Activated CD8-positive, alpha-beta T cell treated with anti-CD3 and anti-CD28 coated beads, Interleukin-2, amount 10 ng/mL, durations not matched to agents 7 days and 5 days (primary cell): ENCODE measurements around the gene IP6K2. TPM values are rescaled to one million over a fixed set of nuclear protein-coding genes. Genes with fewer than 3 reads are reported as not detected.
A peak's percentile ranks its signal among the peaks of the same experiment; 100 is the strongest.

Source experiments
- ATAC-seq: fragments of 150-1000 bp; cut with Tn5 transposase; one replicate; pipeline ENCODE4 v1.10.0; 2021; ENCODE audit warnings: moderate library complexity
- CTCF ChIA-PET: fragments of 350-600 bp; sonication (Branson Sonifier 250); formaldehyde crosslinking; loops from one replicate; lab custom pipeline; 2021; ENCODE audit warnings: antibody characterized with exemption; lab: Charles Lee
- POLR2A ChIA-PET: fragments of 350-600 bp; sonication (Branson Sonifier 250); formaldehyde crosslinking; loops from one replicate; lab custom pipeline; 2021; ENCODE audit warnings: antibody characterized with exemption; lab: Charles Lee
- DNase-seq: peaks from one replicate; pipeline ENCODE4 v3.0.0-alpha.2; 2020
- H3K27ac Mint-ChIP-seq: one replicate; pipeline ENCODE4 v1.8.0; 2021; ENCODE audit warnings: mild to moderate bottlenecking, mixed read lengths
- H3K27me3 Mint-ChIP-seq: one replicate; pipeline ENCODE4 v1.8.0; 2021; ENCODE audit warnings: low read depth, mixed read lengths
- H3K36me3 Mint-ChIP-seq: one replicate; pipeline ENCODE4 v1.8.0; 2021; ENCODE audit warnings: low read depth, mixed read lengths
- H3K4me1 Mint-ChIP-seq: one replicate; pipeline ENCODE4 v1.8.0; 2021; ENCODE audit warnings: low read depth, mixed read lengths
- H3K4me3 Mint-ChIP-seq: one replicate; pipeline ENCODE4 v1.8.0; 2021; ENCODE audit warnings: mild to moderate bottlenecking, mixed read lengths
- H3K9me3 Mint-ChIP-seq: one replicate; pipeline ENCODE4 v1.8.0; 2022; ENCODE audit warnings: mixed read lengths; ENCODE audit not compliant: insufficient read depth
- total RNA-seq, 2 experiments: library from RNA; stranded (reverse); gene quantifications; one replicate each; pipeline ENCODE4 v1.2.3, GENCODE V29; 2021

The IP6K2 gene
- total RNA-seq, 2 experiments from 2014 or later = 49.6 to 50.4 TPM

DNA sequence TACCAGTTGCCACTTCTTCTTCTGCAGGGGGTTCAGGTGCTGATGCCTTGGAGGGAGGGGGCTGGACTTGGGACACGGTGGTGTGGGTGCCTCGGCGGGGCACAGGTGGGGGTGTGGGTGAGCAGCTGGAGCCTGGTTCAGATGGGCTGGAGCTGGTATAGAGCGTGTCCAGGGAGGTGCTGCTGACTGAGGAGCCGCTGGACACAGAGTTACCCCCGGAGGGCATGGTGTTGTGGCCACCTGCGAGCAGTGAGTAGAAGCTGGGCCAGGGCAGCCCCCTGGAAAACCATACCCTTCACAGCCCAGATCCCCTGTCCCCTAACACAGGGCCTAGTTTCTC, 35.5 kb downstream of the IP6K2 start:
- Mint-ChIP-seq H3K27ac (no peak overlapping the region), H3K36me3 (peaks cover 49% of the 10 kb centered on the region), H3K27me3 (no peaks in the 10 kb centered on the region), H3K4me1 (peaks cover 46% of the 10 kb centered on the region), H3K4me3 (no peak overlapping the region), H3K9me3 (no peaks in the 10 kb centered on the region)
- DNase-seq (no peak), ATAC-seq (no peak)
- CTCF ChIA-PET = no interaction called here
- POLR2A ChIA-PET = no interaction called here

GRCh38 chr3:48680811-48681540, 36.0 kb downstream of the IP6K2 start:
- DNase-seq (no peak), ATAC-seq (no peak)
- peaks cover 51% of the 10 kb centered on the region for H3K36me3 Mint-ChIP-seq
- no peaks in the 10 kb centered on the region for H3K9me3 Mint-ChIP-seq
- ChIA-PET CTCF (no interaction called here), POLR2A (interaction anchor here (0.6 kb wide), 1 partner anchor 78 kb away, joined by 3 read pairs; no protein-coding TSS in a partner anchor)
- peaks cover 41% of the 10 kb centered on the region for H3K4me1 Mint-ChIP-seq
- no peaks in the 10 kb centered on the region for H3K27me3 Mint-ChIP-seq
- H3K27ac Mint-ChIP-seq = peak overlapping the region; percentile 79
- no peak overlapping the region for H3K4me3 Mint-ChIP-seq

- H3K4me1 Mint-ChIP-seq = peaks cover 37% of the 10 kb centered on the region
- ChIA-PET POLR2A (no interaction called here), CTCF (no interaction called here)
- no peak for DNase-seq
- ATAC-seq = no peak
- peak overlapping the region; percentile 10 for H3K27ac Mint-ChIP-seq
- no peak overlapping the region for H3K4me3 Mint-ChIP-seq
- no peaks in the 10 kb centered on the region for H3K9me3 Mint-ChIP-seq
- no peaks in the 10 kb centered on the region for H3K27me3 Mint-ChIP-seq
- peaks cover 56% of the 10 kb centered on the region for H3K36me3 Mint-ChIP-seq
These were observed 37.3 kb downstream of the IP6K2 start for GRCh38 chr3:48679411-48680391.

DNA sequence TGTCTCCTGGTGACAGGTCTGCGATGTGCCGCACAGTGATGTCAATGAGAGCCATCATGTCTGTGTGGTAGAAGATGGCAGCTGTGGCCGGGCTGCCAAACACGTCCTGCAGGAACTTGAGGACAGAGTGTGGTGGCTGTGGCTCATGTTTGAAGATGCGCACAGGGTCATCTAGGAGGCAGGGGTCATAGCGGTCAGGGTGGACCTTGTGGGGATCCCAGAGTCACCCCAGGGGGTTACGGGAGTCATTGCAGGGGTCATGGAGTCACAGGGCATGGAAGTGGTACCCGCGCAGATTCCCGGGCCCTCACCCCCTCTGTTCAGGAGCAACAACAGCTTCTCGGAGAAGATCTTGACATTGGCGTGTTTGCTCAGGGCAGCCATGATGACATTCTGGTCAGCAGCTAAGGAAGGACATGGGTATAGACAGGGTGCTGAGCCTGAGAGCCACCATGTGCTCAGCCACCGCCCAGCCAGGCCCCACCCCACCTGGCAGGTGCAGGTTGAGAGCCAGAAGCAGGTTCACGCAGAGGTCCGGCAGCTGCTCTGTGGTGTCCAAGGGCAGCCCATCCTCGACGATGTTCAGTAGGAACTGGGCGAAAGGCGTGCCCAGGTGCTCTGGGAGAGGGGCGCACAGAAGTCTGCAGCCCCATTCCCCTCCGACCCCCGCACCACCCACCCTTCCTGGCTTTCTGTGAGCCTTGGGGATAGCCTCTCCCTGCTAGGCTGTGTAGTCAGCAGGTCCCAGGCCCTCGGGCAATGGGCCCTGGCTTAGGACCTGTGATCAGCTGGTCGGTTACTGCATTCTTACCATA, 38.2 kb downstream of the IP6K2 start:
- Mint-ChIP-seq H3K36me3 (peaks cover 58% of the 10 kb centered on the region), H3K27me3 (no peaks in the 10 kb centered on the region), H3K4me1 (peaks cover 27% of the 10 kb centered on the region), H3K27ac (peak overlapping the region; percentile 10), H3K4me3 (no peak overlapping the region), H3K9me3 (no peaks in the 10 kb centered on the region)
- ATAC-seq (no peak), DNase-seq (no peak)
- CTCF ChIA-PET = no interaction called here
- POLR2A ChIA-PET = no interaction called here

DNA sequence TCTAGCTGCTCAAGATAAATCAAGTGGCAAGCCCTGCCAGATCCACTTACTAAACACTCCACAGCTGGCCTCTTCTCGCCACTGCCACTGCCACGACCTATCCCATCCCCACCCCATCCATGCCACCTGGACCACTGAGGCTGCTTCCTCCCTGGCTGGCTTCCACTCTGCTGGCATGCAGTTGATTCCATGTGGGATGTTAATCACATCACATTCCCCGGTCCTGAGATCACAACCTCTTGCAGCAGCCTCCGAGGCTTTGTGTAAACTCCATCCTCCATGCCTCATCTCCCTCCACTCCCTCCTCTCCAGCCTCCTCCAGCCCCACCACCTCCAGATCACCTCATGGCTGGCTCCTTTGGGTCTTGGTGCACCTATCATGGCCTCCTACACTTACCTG, 39.0 kb downstream of the IP6K2 start:
- peaks cover 55% of the 10 kb centered on the region for H3K36me3 Mint-ChIP-seq
- POLR2A ChIA-PET = no interaction called here
- H3K9me3 Mint-ChIP-seq = no peaks in the 10 kb centered on the region
- H3K27ac Mint-ChIP-seq = no peak overlapping the region
- no peak for ATAC-seq
- H3K4me3 Mint-ChIP-seq = no peak overlapping the region
- H3K4me1 Mint-ChIP-seq = peaks cover 22% of the 10 kb centered on the region
- CTCF ChIA-PET = no interaction called here
- DNase-seq = no peak
- H3K27me3 Mint-ChIP-seq = no peaks in the 10 kb centered on the region

DNA sequence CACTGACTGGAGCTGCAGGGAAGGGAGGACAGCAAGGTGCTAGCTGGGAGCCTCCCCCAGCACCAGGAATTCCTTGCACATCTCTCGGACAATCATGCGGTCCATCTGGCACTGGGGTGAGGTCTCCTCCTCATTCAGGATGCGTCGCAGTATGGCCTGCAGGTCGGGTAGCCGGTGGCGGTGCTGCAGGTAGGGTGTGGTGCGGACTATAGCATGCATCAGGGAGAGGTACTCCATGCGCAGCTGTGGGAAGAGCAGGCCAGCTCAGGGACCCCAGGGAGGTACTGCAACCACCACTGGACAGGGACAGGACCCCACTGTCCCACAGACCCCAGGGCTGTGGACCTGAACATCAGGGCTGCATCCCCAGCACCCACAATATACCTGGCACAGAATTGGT, 42.5 kb downstream of the IP6K2 start:
- no peaks in the 10 kb centered on the region for H3K9me3 Mint-ChIP-seq
- H3K27ac Mint-ChIP-seq = no peak overlapping the region
- H3K27me3 Mint-ChIP-seq = no peaks in the 10 kb centered on the region
- H3K36me3 Mint-ChIP-seq = peaks cover 46% of the 10 kb centered on the region
- H3K4me3 Mint-ChIP-seq = no peak overlapping the region
- POLR2A ChIA-PET = interaction anchor here (1.4 kb wide), 1 partner anchor 10 kb away, joined by 4 read pairs; no protein-coding TSS in a partner anchor
- H3K4me1 Mint-ChIP-seq = peaks cover 4% of the 10 kb centered on the region
- ATAC-seq = no peak
- no peak for DNase-seq
- CTCF ChIA-PET = no interaction called here

- no peak for ATAC-seq
- no peak overlapping the region for H3K4me3 Mint-ChIP-seq
- POLR2A ChIA-PET = no interaction called here
These were observed 44.5 kb downstream of the IP6K2 start for GRCh38 chr3:48672522-48672921.

DNA sequence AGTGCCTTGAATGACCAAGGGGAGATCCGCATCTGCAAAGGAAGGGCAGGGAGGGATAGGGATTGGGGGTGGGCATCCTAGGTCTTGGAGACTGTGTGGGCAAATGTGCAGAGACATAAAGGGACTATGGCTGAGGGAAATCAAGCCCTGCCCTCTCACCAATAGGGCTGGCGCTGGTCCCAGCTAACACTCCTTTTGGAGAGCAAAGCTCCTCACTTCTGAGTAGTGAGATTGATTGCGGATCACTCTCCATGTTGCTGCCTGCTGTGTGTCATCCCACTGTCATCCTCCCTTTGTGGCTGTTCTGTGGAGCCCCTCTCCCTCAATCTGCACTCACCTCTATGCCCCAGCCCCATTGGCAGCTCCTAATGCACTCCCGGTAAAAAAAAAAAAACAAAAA, 52.1 kb downstream of the IP6K2 start:
- Mint-ChIP-seq H3K27ac (no peak overlapping the region), H3K36me3 (peaks cover 12% of the 10 kb centered on the region), H3K4me3 (no peak overlapping the region), H3K27me3 (peaks cover 9% of the 10 kb centered on the region), H3K9me3 (no peaks in the 10 kb centered on the region), H3K4me1 (peaks cover 30% of the 10 kb centered on the region)
- no peak for DNase-seq
- no peak for ATAC-seq
- POLR2A ChIA-PET = interaction anchor here (1.1 to 1.2 kb wide), 2 partner anchors 10 to 52 kb away, joined by 3 to 4 read pairs; partner anchors contain the start of gene IP6K2
- CTCF ChIA-PET = interaction anchor here (1.1 to 1.4 kb wide), 2 partner anchors 254 to 429 kb away, joined by 3 read pairs; partner anchors contain the start of genes ARIH2 and QRICH1

More at GRCh38 chr3:48672522-48672921, 44.5 kb downstream of the IP6K2 start:
- Mint-ChIP-seq H3K4me1 (no peaks in the 10 kb centered on the region), H3K27me3 (no peaks in the 10 kb centered on the region), H3K9me3 (no peaks in the 10 kb centered on the region), H3K27ac (peak overlapping the region; percentile 53), H3K36me3 (peaks cover 35% of the 10 kb centered on the region)
- CTCF ChIA-PET = interaction anchor here (1.1 kb wide), 1 partner anchor 272 kb away, joined by 3 read pairs; no protein-coding TSS in a partner anchor
- DNase-seq = no peak

GRCh38 chr3:48664313-48664644, 52.7 kb downstream of the IP6K2 start:
- DNase-seq (no peak), ATAC-seq (no peak)
- peak overlapping the region; percentile 84 for H3K4me3 Mint-ChIP-seq
- no peaks in the 10 kb centered on the region for H3K9me3 Mint-ChIP-seq
- H3K27me3 Mint-ChIP-seq = peaks cover 9% of the 10 kb centered on the region
- H3K4me1 Mint-ChIP-seq = peaks cover 30% of the 10 kb centered on the region
- no peak overlapping the region for H3K27ac Mint-ChIP-seq
- POLR2A ChIA-PET = interaction anchor here (1.1 to 1.3 kb wide), 4 partner anchors 10 to 224 kb away, joined by 3 to 4 read pairs (median 4); partner anchors contain the start of genes CCDC51, IP6K2, SLC26A6 and TMA7
- CTCF ChIA-PET = interaction anchor here (1.0 to 2.0 kb wide), 9 partner anchors 11 to 430 kb away, joined by 3 to 7 read pairs (median 3); partner anchors contain the start of genes ARIH2, NCKIPSD and QRICH1
- H3K36me3 Mint-ChIP-seq = peaks cover 10% of the 10 kb centered on the region

DNA sequence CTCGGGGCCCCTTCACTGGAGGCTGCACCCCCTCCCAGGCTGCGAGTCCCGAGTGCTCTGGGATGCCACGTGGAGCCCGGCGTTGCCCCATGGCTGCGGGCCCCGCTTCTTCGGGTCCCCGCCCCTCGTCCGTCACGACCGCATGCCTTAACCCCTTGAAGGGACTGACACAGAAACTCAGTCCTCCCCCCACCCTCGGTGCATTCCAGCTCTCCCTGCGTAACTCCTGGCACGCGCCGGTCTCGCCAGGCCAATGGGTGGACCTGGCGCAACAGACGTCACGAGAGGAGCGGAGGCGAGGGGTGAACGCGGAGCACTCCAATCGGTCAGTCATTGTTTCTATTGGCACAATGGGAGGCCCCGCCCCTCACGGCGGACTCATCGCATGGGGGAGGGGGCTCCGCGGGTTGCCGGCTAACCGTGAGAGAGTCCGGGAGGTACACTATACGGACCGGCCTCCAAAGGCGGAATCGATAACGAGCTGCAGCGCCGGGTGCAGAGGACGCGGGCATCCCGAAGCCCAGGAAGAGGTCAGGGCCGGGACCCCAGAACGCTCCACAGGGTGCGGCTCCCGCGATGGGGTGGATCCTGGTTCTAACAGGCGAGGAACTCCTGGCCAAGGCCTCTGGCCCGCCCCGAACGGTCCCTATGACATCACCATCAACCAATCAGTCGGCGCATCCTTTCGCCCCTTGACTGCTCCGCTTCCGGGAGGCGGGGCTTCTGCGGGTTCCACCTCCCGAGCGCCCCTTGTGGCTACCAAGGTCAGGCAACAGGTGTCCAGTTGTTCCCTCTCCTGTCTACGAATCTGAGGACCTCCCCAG, 53.3 kb downstream of the IP6K2 start:
- Mint-ChIP-seq H3K27me3 (peaks cover 9% of the 10 kb centered on the region), H3K4me3 (peak overlapping the region; percentile 84), H3K27ac (peak overlapping the region; percentile 86), H3K36me3 (peaks cover 10% of the 10 kb centered on the region), H3K4me1 (peaks cover 30% of the 10 kb centered on the region), H3K9me3 (no peaks in the 10 kb centered on the region)
- ChIA-PET CTCF (interaction anchor here (1.0 to 2.0 kb wide), 12 partner anchors 12 to 430 kb away, joined by 3 to 7 read pairs (median 4); partner anchors contain the start of genes ARIH2, NCKIPSD, PFKFB4 and QRICH1), POLR2A (interaction anchor here (0.9 to 2.1 kb wide), 6 partner anchors 11 to 223 kb away, joined by 3 to 8 read pairs (median 4); partner anchors contain the start of genes CCDC51, IP6K2, SLC26A6 and TMA7)
- DNase-seq (peak; percentile 96), ATAC-seq (peak; percentile 92)
